H9 (cell line): ENCODE measurements around the gene ZNF281. TPM values are rescaled to one million over a fixed set of nuclear protein-coding genes. Genes with fewer than 3 reads are reported as not detected.

Experiments
- DNase-seq: peaks from one replicate; pipeline ENCODE4 v3.0.0-alpha.2; 2017
- H2AFZ ChIP-seq: one replicate; pipeline ENCODE4 v1.6.1; 2013; ENCODE audit warnings: mild to moderate bottlenecking, low read length, control low read depth, moderate library complexity
- H2AK5ac ChIP-seq: 2 replicates; pipeline ENCODE4 v1.6.1; 2013; ENCODE audit warnings: low read length, control low read depth, mixed read lengths; ENCODE audit not compliant: insufficient read length
- H2BK120ac ChIP-seq: one replicate; pipeline ENCODE4 v1.6.1; 2013; ENCODE audit warnings: low read depth, mild to moderate bottlenecking, low read length, control low read depth, inconsistent platforms; ENCODE audit not compliant: poor library complexity, severe bottlenecking
- H2BK12ac ChIP-seq: 2 replicates; pipeline ENCODE4 v1.6.1; 2013; ENCODE audit warnings: low read length, control low read depth, mixed read lengths, low read depth; ENCODE audit not compliant: insufficient read length
- H2BK15ac ChIP-seq: 2 replicates; pipeline ENCODE4 v1.6.1; 2013; ENCODE audit warnings: low read depth, low read length, control low read depth
- H2BK20ac ChIP-seq: one replicate; pipeline ENCODE4 v1.6.1; 2013; ENCODE audit warnings: low read depth, mild to moderate bottlenecking, low read length, control low read depth, inconsistent platforms; ENCODE audit not compliant: poor library complexity, severe bottlenecking
- H2BK5ac ChIP-seq: 2 replicates; pipeline ENCODE4 v1.6.1; 2013; ENCODE audit warnings: low read length, control low read depth, mixed read lengths; ENCODE audit not compliant: insufficient read length
- H3K14ac ChIP-seq: 2 replicates; pipeline ENCODE4 v1.6.1; 2013; ENCODE audit warnings: low read length, control low read depth; ENCODE audit not compliant: insufficient read depth
- H3K18ac ChIP-seq: 2 replicates; pipeline ENCODE4 v1.6.1; 2013; ENCODE audit warnings: low read depth, mild to moderate bottlenecking, mixed read lengths, low read length, control low read depth; ENCODE audit not compliant: insufficient read length
- H3K23ac ChIP-seq: 2 replicates; pipeline ENCODE4 v1.6.1; 2013; ENCODE audit warnings: low read length, control low read depth, mixed read lengths, low read depth; ENCODE audit not compliant: insufficient read length
- H3K23me2 ChIP-seq: 2 replicates; pipeline ENCODE4 v1.6.1; 2013; ENCODE audit warnings: low read depth, mild to moderate bottlenecking, mixed read lengths, low read length, control low read depth; ENCODE audit not compliant: insufficient read length, poor library complexity, severe bottlenecking
- H3K27ac ChIP-seq: 2 replicates; pipeline ENCODE4 v1.5.1; 2013; ENCODE audit warnings: low read length, control low read depth, mixed read lengths, low read depth; ENCODE audit not compliant: insufficient read length
- H3K27me3 ChIP-seq: 2 replicates; pipeline ENCODE4 v1.6.1; 2013; ENCODE audit warnings: low read length, control low read depth, inconsistent platforms; ENCODE audit not compliant: insufficient read depth
- H3K4ac ChIP-seq: 2 replicates; pipeline ENCODE4 v1.6.1; 2013; ENCODE audit warnings: low read depth, mild to moderate bottlenecking, control low read depth, inconsistent platforms, low read length, moderate library complexity
- H3K4me1 ChIP-seq: 2 replicates; pipeline ENCODE4 v1.6.1; 2013; ENCODE audit warnings: low read length, control low read depth, inconsistent platforms; ENCODE audit not compliant: insufficient read depth
- H3K4me2 ChIP-seq: 2 replicates; pipeline ENCODE4 v1.6.1; 2013; ENCODE audit warnings: low read length, control low read depth, mixed read lengths; ENCODE audit not compliant: insufficient read length, insufficient read depth
- H3K56ac ChIP-seq: 2 replicates; pipeline ENCODE4 v1.6.1; 2013; ENCODE audit warnings: low read depth, mild to moderate bottlenecking, mixed read lengths, low read length, control low read depth; ENCODE audit not compliant: insufficient read length
- H3K79me1 ChIP-seq: 2 replicates; pipeline ENCODE4 v1.6.1; 2013; ENCODE audit warnings: low read depth, mild to moderate bottlenecking, moderate library complexity, low read length, control low read depth, inconsistent platforms; ENCODE audit not compliant: insufficient read depth, poor library complexity, severe bottlenecking
- H3K79me2 ChIP-seq: 2 replicates; pipeline ENCODE4 v1.6.1; 2013; ENCODE audit warnings: low read length, control low read depth, inconsistent platforms; ENCODE audit not compliant: insufficient read depth
- H3K9ac ChIP-seq: 2 replicates; pipeline ENCODE4 v1.6.1; 2013; ENCODE audit warnings: low read length, control low read depth, mixed read lengths; ENCODE audit not compliant: insufficient read length; ENCODE audit errors: extremely low read depth
- H3K9me3 ChIP-seq: one replicate; pipeline ENCODE4 v1.6.1; 2013; ENCODE audit warnings: low read depth, low read length, inconsistent platforms; ENCODE audit not compliant: control insufficient read depth
- H3T11ph ChIP-seq: one replicate; pipeline ENCODE4 v1.6.1; 2013; ENCODE audit warnings: mild to moderate bottlenecking, low read length, control low read depth, inconsistent platforms
- H4K20me1 ChIP-seq: one replicate; pipeline ENCODE4 v1.6.1; 2013; ENCODE audit not compliant: control insufficient read depth, insufficient read length, insufficient read depth
- H4K5ac ChIP-seq: 2 replicates; pipeline ENCODE4 v1.6.1; 2013; ENCODE audit warnings: low read depth, mild to moderate bottlenecking, mixed read lengths, low read length, control low read depth; ENCODE audit not compliant: insufficient read length
- H4K8ac ChIP-seq: replicated peaks from 2 replicates; pipeline ENCODE4 v1.6.1; 2013; ENCODE audit warnings: low read length, control low read depth, mixed read lengths, low read depth; ENCODE audit not compliant: insufficient read length
- H4K91ac ChIP-seq: 2 replicates; pipeline ENCODE4 v1.6.1; 2013; ENCODE audit warnings: low read depth, mild to moderate bottlenecking, moderate library complexity, mixed read lengths, low read length, control low read depth; ENCODE audit not compliant: insufficient read length
- H3K27ac Mint-ChIP-seq, 3 experiments: 2 replicates in 2 of 3; 3 replicates in 1 of 3; pipeline ENCODE4 v1.8.0; 2020 to 2021; ENCODE audit warnings: mixed read lengths in 3 of 3, mild to moderate bottlenecking in 1 of 3, moderate library complexity in 1 of 3
- H3K27me3 Mint-ChIP-seq: 2 replicates; pipeline ENCODE4 v1.8.0; 2021; ENCODE audit warnings: low read depth, mild to moderate bottlenecking, moderate library complexity, mixed read lengths
- H3K36me3 Mint-ChIP-seq, 3 experiments: 2 replicates in 2 of 3; 3 replicates in 1 of 3; pipeline ENCODE4 v1.8.0; 2020 to 2021; ENCODE audit warnings: low read depth in 3 of 3, mixed read lengths in 3 of 3; ENCODE audit not compliant: insufficient read depth in 1 of 3
- H3K4me1 Mint-ChIP-seq, 2 experiments: 2 replicates each; pipeline ENCODE4 v1.8.0; 2020; ENCODE audit warnings: mixed read lengths in 2 of 2
- H3K4me3 Mint-ChIP-seq, 2 experiments: 2 replicates in 1 of 2; 3 replicates in 1 of 2; pipeline ENCODE4 v1.8.0; 2020 to 2021; ENCODE audit warnings: mild to moderate bottlenecking in 2 of 2, mixed read lengths in 2 of 2, moderate library complexity in 1 of 2
- H3K9me3 Mint-ChIP-seq, 2 experiments: 2 replicates in 1 of 2; 3 replicates in 1 of 2; pipeline ENCODE4 v1.8.0; 2020; ENCODE audit warnings: mild to moderate bottlenecking in 2 of 2, mixed read lengths in 2 of 2, moderate library complexity in 1 of 2
- CTCF ChIP-seq: fragments of 200-600 bp; sonication (generic); conservative IDR thresholded peaks from 3 replicates; pipeline ENCODE4 v1.8.0; 2021; ENCODE audit warnings: antibody characterized with exemption, mild to moderate bottlenecking
- WGBS: extraction: QIAGEN DNeasy Blood & Tissue Kit; methylation state at CpG from one replicate; pipeline ENCODE4 v1.1.7; 2013; ENCODE audit warnings: missing lambda C conversion rate, low lambda C conversion rate, mixed read lengths; ENCODE audit not compliant: insufficient read length; ENCODE audit errors: extremely low coverage; 5-methylcytosine and 5-hydroxymethylcytosine counted together
- total RNA-seq: library from RNA; stranded (reverse); gene quantifications from 2 replicates; pipeline ENCODE4 v1.2.1, GENCODE V29; 2021

ZNF281 gene
- total RNA-seq, 1 experiment from 2014 or later, result 75.2 TPM

GRCh38 chr1:200453553-200453905, 43.7 kb upstream of the ZNF281 start:
- H3K4me1 Mint-ChIP-seq, result peaks cover 23 to 38% of the 10 kb centered on the region in 2 experiments
- H3K4me3 Mint-ChIP-seq, result 0 out of 5 replicates have a peak overlapping the region, but pooled peaks of 1 of the 2 experiments have one; percentile 41
- no peak for TF ChIP-seq CTCF
- Histone ChIP-seq H4K20me1 (no peaks in the 10 kb centered on the region), H3K79me2 (no peaks in the 10 kb centered on the region), H3K18ac (no peak overlapping the region), H2BK20ac (no peak overlapping the region), H2BK120ac (no peak overlapping the region), H4K8ac (no peak overlapping the region), H2BK12ac (peak overlapping the region; percentile 35), H3K56ac (no peak overlapping the region), H3K4me2 (peak overlapping the region; percentile 21), H3T11ph (no peak overlapping the region), H4K91ac (no peak overlapping the region), H3K9me3 (no peaks in the 10 kb centered on the region), H4K5ac (no peak overlapping the region), H3K9ac (no peak overlapping the region), H2BK5ac (no peak overlapping the region), H3K79me1 (no peaks in the 10 kb centered on the region), H3K4ac (no peak overlapping the region), H3K23ac (no peak overlapping the region), H2AFZ (no peak overlapping the region), H2BK15ac (no peak overlapping the region), H3K4me1 (peaks cover 7% of the 10 kb centered on the region; the same call in 1 of the 2 replicates), H3K23me2 (no peaks in the 10 kb centered on the region), H3K27me3 (no peaks in the 10 kb centered on the region), H2AK5ac (no peak overlapping the region), H3K27ac (peak overlapping the region; percentile 61), H3K14ac (no peak overlapping the region)
- H3K27ac Mint-ChIP-seq, result peak overlapping the region; percentile 42 to 86 (median 80)
- H3K27me3 Mint-ChIP-seq, result no peaks in the 10 kb centered on the region
- no CpG with 5 or more reads among the region's 3 CpGs for WGBS
- H3K36me3 Mint-ChIP-seq, result peaks cover 3 to 9% (median 4%) of the 10 kb centered on the region in 3 experiments; a peak in 5 of 7 replicates
- no peaks in the 10 kb centered on the region for H3K9me3 Mint-ChIP-seq
- no peak for DNase-seq
